ENCODE data around the gene CCL3. TPM values are rescaled to one million over a fixed set of nuclear protein-coding genes. Genes with fewer than 3 reads are reported as not detected.
"Not testable (repeated sequence)": the region's sequence is repeated elsewhere in the genome, so short reads cannot be mapped to it uniquely, and the experiment has no call there.

The CCL3 gene
- total RNA-seq, 1 experiment from 2014 or later, result not detected

DNA sequence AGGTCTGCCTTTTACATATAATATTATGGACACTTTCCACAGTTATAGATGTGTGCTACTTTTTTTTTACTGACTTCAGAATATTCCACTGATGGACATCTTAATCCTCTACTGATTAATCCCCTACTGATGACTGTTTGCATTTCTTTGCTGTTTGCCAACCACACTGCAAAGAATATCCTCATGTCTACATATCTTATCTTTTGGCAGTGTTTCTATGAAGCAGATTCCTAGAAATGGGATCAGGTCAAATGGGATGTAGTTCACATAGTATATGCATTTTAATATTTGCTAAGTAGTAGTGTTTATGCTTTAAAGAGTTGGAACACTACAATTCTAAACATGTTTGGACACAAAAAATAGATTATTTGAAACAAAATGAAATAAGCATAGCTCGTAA is 3.2 kb downstream of the CCL3 start:
- intact Hi-C loops (cut with micrococcal nuclease; ENCODE audit: unreplicated experiment), result no loop called here
- Histone ChIP-seq H3K4me1 (no peaks in the 10 kb centered on the region), H3K9me3 (no peaks in the 10 kb centered on the region), H3K36me3 (ENCODE audit: control insufficient read depth, insufficient read depth, low read length) (no peaks in the 10 kb centered on the region), H3K4me3 (ENCODE audit: low read depth, low read length) (no peak overlapping the region), H3K27me3 (replicated peaks; ENCODE audit: control insufficient read depth, insufficient read depth, low read length) (no peaks in the 10 kb centered on the region; the same call in 1 of the 2 replicates)
- H3K27me3 Mint-ChIP-seq (ENCODE audit: insufficient read depth, unreplicated experiment), result peaks cover 9% of the 10 kb centered on the region
- no peaks in the 10 kb centered on the region for H3K36me3 Mint-ChIP-seq (ENCODE audit: insufficient read depth, unreplicated experiment)
- no peaks in the 10 kb centered on the region for H3K4me1 Mint-ChIP-seq (ENCODE audit: low read depth, unreplicated experiment)
- BruUV-seq (replicated peaks), result no TSS peak
- no peak overlapping the region for H3K4me3 Mint-ChIP-seq (ENCODE audit: unreplicated experiment)
- DNase-seq, result no peak
- H3K9me3 Mint-ChIP-seq (ENCODE audit: unreplicated experiment), result no peaks in the 10 kb centered on the region
- POLR2A ChIA-PET, result no interaction called here
- CTCF ChIA-PET, result no interaction called here
- H3K27ac Mint-ChIP-seq (ENCODE audit: unreplicated experiment), result no peak overlapping the region
- TF ChIP-seq, protein P1, sequence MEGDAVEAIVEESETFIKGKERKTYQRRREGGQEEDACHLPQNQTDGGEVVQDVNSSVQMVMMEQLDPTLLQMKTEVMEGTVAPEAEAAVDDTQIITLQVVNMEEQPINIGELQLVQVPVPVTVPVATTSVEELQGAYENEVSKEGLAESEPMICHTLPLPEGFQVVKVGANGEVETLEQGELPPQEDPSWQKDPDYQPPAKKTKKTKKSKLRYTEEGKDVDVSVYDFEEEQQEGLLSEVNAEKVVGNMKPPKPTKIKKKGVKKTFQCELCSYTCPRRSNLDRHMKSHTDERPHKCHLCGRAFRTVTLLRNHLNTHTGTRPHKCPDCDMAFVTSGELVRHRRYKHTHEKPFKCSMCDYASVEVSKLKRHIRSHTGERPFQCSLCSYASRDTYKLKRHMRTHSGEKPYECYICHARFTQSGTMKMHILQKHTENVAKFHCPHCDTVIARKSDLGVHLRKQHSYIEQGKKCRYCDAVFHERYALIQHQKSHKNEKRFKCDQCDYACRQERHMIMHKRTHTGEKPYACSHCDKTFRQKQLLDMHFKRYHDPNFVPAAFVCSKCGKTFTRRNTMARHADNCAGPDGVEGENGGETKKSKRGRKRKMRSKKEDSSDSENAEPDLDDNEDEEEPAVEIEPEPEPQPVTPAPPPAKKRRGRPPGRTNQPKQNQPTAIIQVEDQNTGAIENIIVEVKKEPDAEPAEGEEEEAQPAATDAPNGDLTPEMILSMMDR (IDR thresholded peaks at IDR 0.05; ENCODE audit: insufficient read depth in 1 of 2, low read depth in 1 of 2, low read length in 1 of 2, severe bottlenecking in 1 of 2, unreplicated experiment in 1 of 2), result no peak

DNA sequence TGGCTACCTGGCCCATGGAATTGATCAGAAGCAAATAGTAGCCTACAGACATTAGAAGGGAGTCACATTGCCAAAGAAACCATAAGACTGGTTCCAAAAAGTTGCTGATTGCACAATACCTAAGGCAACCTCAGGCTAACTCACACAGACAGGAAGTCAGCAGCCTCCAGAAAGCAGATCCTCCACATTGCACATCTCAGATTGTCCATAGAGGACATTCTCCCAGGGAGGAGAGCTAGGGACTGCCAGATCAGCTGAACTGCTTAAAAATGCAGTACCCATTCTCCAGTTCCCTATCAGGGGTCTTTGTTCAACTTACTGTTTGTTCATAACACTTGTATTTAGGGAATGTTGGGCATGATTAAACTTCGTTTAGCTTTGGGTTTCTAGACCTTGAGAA is 4.2 kb downstream of the CCL3 start:
- ChIA-PET POLR2A (no interaction called here), CTCF (interaction anchor here (1.0 kb wide), 1 partner anchor 13 kb away, joined by 3 read pairs; no protein-coding TSS in a partner anchor)
- BruUV-seq (replicated peaks), result no TSS peak
- H3K4me3 Mint-ChIP-seq (ENCODE audit: unreplicated experiment), result no peak overlapping the region
- H3K4me1 Mint-ChIP-seq (ENCODE audit: low read depth, unreplicated experiment), result no peaks in the 10 kb centered on the region
- Histone ChIP-seq H3K27me3 (replicated peaks; ENCODE audit: control insufficient read depth, insufficient read depth, low read length) (no peaks in the 10 kb centered on the region; the same call in 1 of the 2 replicates), H3K9me3 (no peaks in the 10 kb centered on the region), H3K36me3 (ENCODE audit: control insufficient read depth, insufficient read depth, low read length) (no peaks in the 10 kb centered on the region), H3K4me1 (no peaks in the 10 kb centered on the region), H3K4me3 (ENCODE audit: low read depth, low read length) (no peak overlapping the region)
- peaks cover 8% of the 10 kb centered on the region for H3K27me3 Mint-ChIP-seq (ENCODE audit: insufficient read depth, unreplicated experiment)
- intact Hi-C loops (cut with micrococcal nuclease; ENCODE audit: unreplicated experiment), result no loop called here
- no peaks in the 10 kb centered on the region for H3K36me3 Mint-ChIP-seq (ENCODE audit: insufficient read depth, unreplicated experiment)
- TF ChIP-seq, protein P1 (IDR thresholded peaks at IDR 0.05; ENCODE audit: insufficient read depth in 1 of 2, low read depth in 1 of 2, low read length in 1 of 2, severe bottlenecking in 1 of 2, unreplicated experiment in 1 of 2), result no peak
- H3K27ac Mint-ChIP-seq (ENCODE audit: unreplicated experiment), result no peak overlapping the region
- H3K9me3 Mint-ChIP-seq (ENCODE audit: unreplicated experiment), result no peaks in the 10 kb centered on the region
- no peak for DNase-seq

DNA sequence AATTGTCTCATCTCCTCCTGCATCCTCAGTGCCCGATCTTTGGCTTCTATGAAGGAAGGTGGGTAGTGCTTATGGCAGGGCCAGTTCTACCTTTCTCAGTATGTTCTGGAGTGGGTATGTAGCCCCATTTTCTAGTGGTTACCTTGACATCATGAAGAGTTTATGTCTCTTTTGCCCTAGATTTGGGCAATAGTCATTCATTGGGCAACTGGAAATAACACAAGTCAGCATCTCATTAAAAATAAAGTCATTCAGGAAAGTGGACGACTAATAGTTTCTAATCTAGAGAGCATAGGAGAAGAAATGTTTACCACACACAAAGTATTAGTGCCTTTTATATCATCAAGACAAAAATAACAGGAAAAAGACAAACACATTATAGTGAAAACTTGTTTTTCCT is 6.3 kb downstream of the CCL3 start:
- CTCF ChIA-PET; H3K4me1 Mint-ChIP-seq (ENCODE audit: low read depth, unreplicated experiment); H3K27me3 Mint-ChIP-seq (ENCODE audit: insufficient read depth, unreplicated experiment): not testable (repeated sequence)

DNA sequence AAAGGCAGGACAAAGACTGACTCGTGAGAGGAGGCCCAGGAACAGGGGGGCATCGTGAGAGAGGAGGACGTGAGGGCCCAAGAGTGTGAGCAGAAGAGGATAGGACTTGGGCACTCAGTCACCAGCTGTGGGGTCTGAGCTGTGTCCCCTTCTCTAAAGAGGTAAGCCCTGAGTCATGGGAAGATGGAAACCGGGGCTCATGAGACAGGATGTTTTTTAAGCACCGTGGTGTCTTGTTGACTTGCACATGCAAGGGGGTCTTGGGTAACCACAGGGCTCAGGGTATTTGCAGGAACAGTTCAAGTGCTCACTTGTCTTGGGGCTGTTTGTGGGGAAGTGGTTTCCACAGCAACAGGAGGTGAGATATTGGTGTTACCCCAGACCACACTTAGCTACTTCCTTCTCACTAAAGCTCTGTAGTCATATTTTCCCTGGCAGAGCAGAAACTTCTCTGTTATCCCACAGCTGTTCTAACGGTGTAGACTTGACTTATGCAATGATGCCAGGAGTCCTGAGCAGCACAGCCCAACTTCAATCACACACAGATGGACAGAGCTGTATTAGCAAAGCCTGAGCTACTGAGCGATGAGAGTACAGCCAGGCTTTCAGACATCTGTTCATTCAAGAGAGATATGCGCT is 7.3 kb downstream of the CCL3 start:
- CTCF ChIA-PET; H3K27me3 Mint-ChIP-seq (ENCODE audit: insufficient read depth, unreplicated experiment); H3K4me3 Mint-ChIP-seq (ENCODE audit: unreplicated experiment); H3K4me1 ChIP-seq; H3K36me3 ChIP-seq (ENCODE audit: control insufficient read depth, insufficient read depth, low read length); H3K9me3 ChIP-seq; H3K36me3 Mint-ChIP-seq (ENCODE audit: insufficient read depth, unreplicated experiment); H3K9me3 Mint-ChIP-seq (ENCODE audit: unreplicated experiment); H3K4me1 Mint-ChIP-seq (ENCODE audit: low read depth, unreplicated experiment); H3K27me3 ChIP-seq (replicated peaks; ENCODE audit: control insufficient read depth, insufficient read depth, low read length); H3K4me3 ChIP-seq (ENCODE audit: low read depth, low read length); H3K27ac Mint-ChIP-seq (ENCODE audit: unreplicated experiment); DNase-seq; BruUV-seq (replicated peaks); POLR2A ChIA-PET; intact Hi-C loops (cut with micrococcal nuclease; ENCODE audit: unreplicated experiment): not testable (repeated sequence)

More for the DNA sequence above, 6.3 kb downstream of the CCL3 start:
- H3K9me3 ChIP-seq; DNase-seq; H3K36me3 Mint-ChIP-seq (ENCODE audit: insufficient read depth, unreplicated experiment); H3K4me1 ChIP-seq; H3K9me3 Mint-ChIP-seq (ENCODE audit: unreplicated experiment); BruUV-seq (replicated peaks); POLR2A ChIA-PET; H3K36me3 ChIP-seq (ENCODE audit: control insufficient read depth, insufficient read depth, low read length); H3K4me3 ChIP-seq (ENCODE audit: low read depth, low read length); H3K27ac Mint-ChIP-seq (ENCODE audit: unreplicated experiment); H3K27me3 ChIP-seq (replicated peaks; ENCODE audit: control insufficient read depth, insufficient read depth, low read length); H3K4me3 Mint-ChIP-seq (ENCODE audit: unreplicated experiment); intact Hi-C loops (cut with micrococcal nuclease; ENCODE audit: unreplicated experiment): not testable (repeated sequence)

DNA sequence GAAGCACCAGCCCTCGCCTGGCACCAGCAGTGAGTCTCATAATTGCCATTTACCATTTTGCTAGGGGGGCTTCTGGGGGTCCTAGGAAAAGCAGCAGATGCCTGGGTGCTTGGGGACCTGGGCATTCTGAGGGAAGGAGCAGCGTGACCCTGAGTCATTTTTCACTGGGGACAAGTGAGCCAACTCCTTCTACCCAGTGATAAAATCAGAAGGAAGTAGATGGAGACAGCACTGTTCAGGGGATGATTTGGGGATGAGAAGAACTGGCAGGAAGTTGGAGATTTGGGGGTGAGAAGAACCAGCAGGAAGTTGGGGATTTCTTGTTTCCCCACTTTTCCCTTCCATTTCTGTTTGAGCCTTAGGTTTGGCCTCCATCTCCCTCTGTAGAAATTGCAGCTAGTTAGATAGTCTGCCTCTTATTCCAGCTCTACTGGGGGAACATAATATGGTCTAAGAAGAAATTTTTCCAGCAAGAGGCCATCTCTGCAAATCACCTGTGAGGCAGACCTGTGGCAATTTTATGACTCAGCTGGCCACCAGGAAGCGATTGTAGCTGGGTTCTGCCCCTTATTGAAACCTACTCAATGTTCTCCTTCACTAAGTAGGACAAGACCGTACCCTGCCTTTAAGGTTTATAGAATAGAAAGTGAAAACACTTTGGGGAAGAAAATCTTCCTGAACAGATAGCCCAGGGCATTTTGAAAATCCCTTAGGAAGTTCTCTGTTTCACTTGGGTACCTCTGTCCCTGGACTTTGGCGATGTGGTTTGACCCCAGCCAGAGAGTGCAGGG is 8.1 kb downstream of the CCL3 start:
- H3K36me3 Mint-ChIP-seq (ENCODE audit: insufficient read depth, unreplicated experiment); DNase-seq; BruUV-seq (replicated peaks); H3K4me1 ChIP-seq; H3K4me3 Mint-ChIP-seq (ENCODE audit: unreplicated experiment); H3K4me1 Mint-ChIP-seq (ENCODE audit: low read depth, unreplicated experiment); H3K36me3 ChIP-seq (ENCODE audit: control insufficient read depth, insufficient read depth, low read length); intact Hi-C loops (cut with micrococcal nuclease; ENCODE audit: unreplicated experiment); POLR2A ChIA-PET; H3K27ac Mint-ChIP-seq (ENCODE audit: unreplicated experiment); H3K9me3 ChIP-seq; H3K27me3 Mint-ChIP-seq (ENCODE audit: insufficient read depth, unreplicated experiment); H3K4me3 ChIP-seq (ENCODE audit: low read depth, low read length); H3K27me3 ChIP-seq (replicated peaks; ENCODE audit: control insufficient read depth, insufficient read depth, low read length); H3K9me3 Mint-ChIP-seq (ENCODE audit: unreplicated experiment): not testable (repeated sequence)
- CTCF ChIA-PET, result interaction anchor here (0.6 kb wide), 1 partner anchor 1092 kb away, joined by 3 read pairs; no protein-coding TSS in a partner anchor

Data from Caco-2 (cell line).